IPS-18a (cell line): ENCODE results near the gene MAMDC2.
A peak's percentile ranks its signal among the peaks of the same experiment; 100 is the strongest.

ENCODE experiments used
- H3K27ac ChIP-seq: one replicate; pipeline ENCODE4 v1.5.1; 2013; ENCODE audit warnings: low read length
- H3K27me3 ChIP-seq: one replicate; pipeline ENCODE4 v1.6.1; 2013; ENCODE audit warnings: mild to moderate bottlenecking, low read length; ENCODE audit not compliant: control insufficient read depth, insufficient read depth
- H3K36me3 ChIP-seq: one replicate; pipeline ENCODE4 v1.6.1; 2013; ENCODE audit warnings: low read depth, low read length; ENCODE audit not compliant: control insufficient read depth
- H3K4me1 ChIP-seq: one replicate; pipeline ENCODE4 v1.6.1; 2013; ENCODE audit warnings: low read depth, low read length; ENCODE audit not compliant: control insufficient read depth
- H3K4me3 ChIP-seq: one replicate; pipeline ENCODE4 v1.5.1; 2013; ENCODE audit warnings: low read length
- H3K9ac ChIP-seq: one replicate; pipeline ENCODE4 v1.6.1; 2013; ENCODE audit warnings: mild to moderate bottlenecking, low read length, moderate library complexity
- H3K9me3 ChIP-seq: one replicate; pipeline ENCODE4 v1.6.1; 2013; ENCODE audit warnings: low read depth, low read length; ENCODE audit not compliant: control insufficient read depth

Gene MAMDC2

GRCh38 chr9:70043689-70044489 is at the start of gene MAMDC2:
Gene MAMDC2 (plus strand): TSS chr9:70043848. CDS start chr9:70044198, 350 bp downstream.
- peaks cover 37% of the 10 kb centered on the region for H3K27me3 ChIP-seq
- H3K9ac ChIP-seq = peak within 1 kb of the TSS; percentile 41
- no peaks in the 10 kb centered on the region for H3K36me3 ChIP-seq
- no peak within 1 kb of the TSS for H3K27ac ChIP-seq
- H3K4me1 ChIP-seq = peaks cover 11% of the 10 kb centered on the region
- peak within 1 kb of the TSS; percentile 69 for H3K4me3 ChIP-seq
- no peaks in the 10 kb centered on the region for H3K9me3 ChIP-seq

GRCh38 chr9:69995846-69996245 is 47.8 kb upstream of the MAMDC2 start:
- H3K9ac ChIP-seq = no peak overlapping the region
- no peak overlapping the region for H3K27ac ChIP-seq
- H3K36me3 ChIP-seq = no peaks in the 10 kb centered on the region
- H3K9me3 ChIP-seq = no peaks in the 10 kb centered on the region
- no peak overlapping the region for H3K4me3 ChIP-seq
- H3K27me3 ChIP-seq = no peaks in the 10 kb centered on the region
- H3K4me1 ChIP-seq = no peaks in the 10 kb centered on the region

GRCh38 chr9:69996967-69997366 is 46.7 kb upstream of the MAMDC2 start:
- no peak overlapping the region for H3K27ac ChIP-seq

GRCh38 chr9:69997524-69997923 is 46.1 kb upstream of the MAMDC2 start:
- no peaks in the 10 kb centered on the region for H3K36me3 ChIP-seq
- no peaks in the 10 kb centered on the region for H3K4me1 ChIP-seq
- no peak overlapping the region for H3K4me3 ChIP-seq
- no peak overlapping the region for H3K9ac ChIP-seq
- H3K9me3 ChIP-seq = no peaks in the 10 kb centered on the region
- no peak overlapping the region for H3K27ac ChIP-seq
- no peaks in the 10 kb centered on the region for H3K27me3 ChIP-seq

More at GRCh38 chr9:69996967-69997366, 46.7 kb upstream of the MAMDC2 start:
- Histone ChIP-seq H3K9ac (no peak overlapping the region), H3K4me3 (no peak overlapping the region), H3K36me3 (no peaks in the 10 kb centered on the region), H3K4me1 (no peaks in the 10 kb centered on the region), H3K9me3 (no peaks in the 10 kb centered on the region), H3K27me3 (no peaks in the 10 kb centered on the region)

GRCh38 chr9:69999315-69999714 is 44.3 kb upstream of the MAMDC2 start:
- no peaks in the 10 kb centered on the region for H3K9me3 ChIP-seq
- H3K36me3 ChIP-seq = no peaks in the 10 kb centered on the region
- no peak overlapping the region for H3K4me3 ChIP-seq
- no peak overlapping the region for H3K27ac ChIP-seq
- no peak overlapping the region for H3K9ac ChIP-seq
- H3K27me3 ChIP-seq = no peaks in the 10 kb centered on the region
- H3K4me1 ChIP-seq = no peaks in the 10 kb centered on the region

GRCh38 chr9:70000469-70000868 is 43.2 kb upstream of the MAMDC2 start:
- Histone ChIP-seq H3K9me3 (no peaks in the 10 kb centered on the region), H3K27me3 (no peaks in the 10 kb centered on the region), H3K4me3 (no peak overlapping the region), H3K4me1 (no peaks in the 10 kb centered on the region), H3K9ac (no peak overlapping the region), H3K27ac (no peak overlapping the region), H3K36me3 (no peaks in the 10 kb centered on the region)

- Histone ChIP-seq H3K4me1 (no peaks in the 10 kb centered on the region), H3K9ac (no peak overlapping the region), H3K27ac (no peak overlapping the region), H3K27me3 (no peaks in the 10 kb centered on the region), H3K4me3 (no peak overlapping the region), H3K36me3 (no peaks in the 10 kb centered on the region), H3K9me3 (no peaks in the 10 kb centered on the region)
Measured at GRCh38 chr9:70003901-70004714, 39.5 kb upstream of the MAMDC2 start.

GRCh38 chr9:70006306-70006705 is 37.3 kb upstream of the MAMDC2 start:
- H3K27me3 ChIP-seq = no peaks in the 10 kb centered on the region
- H3K9ac ChIP-seq = no peak overlapping the region
- H3K36me3 ChIP-seq = no peaks in the 10 kb centered on the region
- H3K27ac ChIP-seq = no peak overlapping the region
- no peaks in the 10 kb centered on the region for H3K9me3 ChIP-seq
- H3K4me3 ChIP-seq = no peak overlapping the region
- H3K4me1 ChIP-seq = no peaks in the 10 kb centered on the region

- H3K4me3 ChIP-seq = no peak overlapping the region
- H3K27me3 ChIP-seq = no peaks in the 10 kb centered on the region
- H3K9ac ChIP-seq = no peak overlapping the region
- H3K9me3 ChIP-seq = no peaks in the 10 kb centered on the region
- no peaks in the 10 kb centered on the region for H3K36me3 ChIP-seq
- H3K27ac ChIP-seq = no peak overlapping the region
- H3K4me1 ChIP-seq = no peaks in the 10 kb centered on the region
Measured at GRCh38 chr9:70007831-70008230, 35.8 kb upstream of the MAMDC2 start.

GRCh38 chr9:70010015-70010414 is 33.6 kb upstream of the MAMDC2 start:
- Histone ChIP-seq H3K36me3 (no peaks in the 10 kb centered on the region), H3K9ac (no peak overlapping the region), H3K9me3 (no peaks in the 10 kb centered on the region), H3K4me3 (no peak overlapping the region), H3K27ac (no peak overlapping the region), H3K4me1 (no peaks in the 10 kb centered on the region), H3K27me3 (no peaks in the 10 kb centered on the region)

- Histone ChIP-seq H3K27me3 (no peaks in the 10 kb centered on the region), H3K27ac (no peak overlapping the region), H3K4me1 (no peaks in the 10 kb centered on the region), H3K36me3 (no peaks in the 10 kb centered on the region), H3K9me3 (no peaks in the 10 kb centered on the region), H3K9ac (no peak overlapping the region), H3K4me3 (no peak overlapping the region)
Measured at GRCh38 chr9:70011366-70011765, 32.3 kb upstream of the MAMDC2 start.
